IPS DF 4.7 (cell line): ENCODE measurements around the gene WDR38.

Experiments used
- DNase-seq: peaks from one replicate; pipeline ENCODE4 v3.0.0-alpha.2; 2013; ENCODE audit warnings: low spot score; ENCODE audit errors: extremely low read depth

Gene WDR38

DNA sequence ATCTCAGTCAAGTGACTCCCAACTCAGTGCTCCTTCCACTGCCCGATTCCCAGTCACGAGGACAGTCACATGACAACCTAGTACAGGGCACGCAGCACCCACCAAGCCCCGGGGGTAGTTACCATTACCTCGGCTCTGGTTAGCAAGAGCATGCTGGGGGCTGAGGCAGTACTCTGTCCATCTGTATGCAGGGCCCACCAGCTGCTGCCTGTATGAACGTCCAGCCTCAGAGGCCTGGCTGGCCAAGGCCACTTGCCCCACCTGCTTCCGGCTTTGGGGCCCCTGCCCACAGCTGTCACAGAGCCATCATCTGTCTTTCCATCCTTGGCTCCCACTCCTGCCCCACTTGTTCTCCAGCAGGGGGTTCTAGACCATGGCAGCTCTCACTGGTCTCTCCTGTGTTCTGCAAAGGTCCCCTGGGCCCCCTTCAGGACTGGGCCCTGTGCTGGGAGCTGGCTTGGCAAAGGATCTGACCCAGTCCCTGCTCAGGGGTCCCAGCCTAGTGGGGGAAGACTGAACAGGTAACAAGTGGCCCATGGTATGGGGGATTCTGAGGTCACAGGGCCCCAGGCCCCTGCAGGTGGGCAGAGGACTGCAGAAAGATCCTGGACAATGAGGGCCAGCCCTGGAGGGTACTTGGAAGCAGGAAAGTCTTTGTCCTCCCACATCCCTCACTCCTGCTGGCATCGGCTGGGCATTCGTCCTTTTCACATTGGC, 5.2 kb downstream of the WDR38 start:
- DNase-seq, result no peak

DNA sequence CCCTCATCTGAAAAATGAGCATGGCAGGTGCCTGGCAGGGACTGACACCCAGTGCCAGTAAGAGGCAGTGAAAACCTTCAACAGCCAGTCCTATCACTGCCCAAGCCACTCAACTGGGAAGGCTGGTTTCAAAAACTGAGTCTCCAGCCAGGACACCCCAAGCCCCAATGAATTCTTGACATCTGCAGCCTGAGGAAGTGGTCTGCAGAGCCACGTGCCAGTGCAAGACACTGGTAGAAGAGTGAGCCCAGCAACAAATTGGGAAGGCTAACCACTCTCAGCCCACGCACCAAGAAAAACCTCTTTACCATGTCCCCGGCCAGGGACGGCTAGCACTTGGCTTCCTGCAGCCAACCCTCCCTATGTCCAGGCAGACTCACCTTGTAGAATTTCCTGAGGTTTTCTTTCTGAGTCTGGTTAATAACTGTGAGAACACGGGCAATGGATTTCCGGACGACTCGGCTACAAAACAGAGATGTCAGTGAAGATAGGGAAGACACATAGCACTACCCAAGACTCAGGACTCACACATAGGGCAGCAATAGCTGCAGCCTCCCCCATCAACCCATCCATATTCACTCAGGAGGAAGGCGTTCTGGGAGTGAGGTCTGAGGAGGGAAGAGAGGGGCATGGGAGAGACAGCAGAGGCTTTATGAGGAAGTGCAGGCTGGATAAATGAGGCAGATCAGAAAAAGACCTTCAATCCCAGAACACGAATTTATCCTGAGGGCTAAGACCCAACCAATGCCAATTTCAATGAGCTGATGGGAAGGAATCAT, 6.7 kb downstream of the WDR38 start:
- no peak for DNase-seq

DNA sequence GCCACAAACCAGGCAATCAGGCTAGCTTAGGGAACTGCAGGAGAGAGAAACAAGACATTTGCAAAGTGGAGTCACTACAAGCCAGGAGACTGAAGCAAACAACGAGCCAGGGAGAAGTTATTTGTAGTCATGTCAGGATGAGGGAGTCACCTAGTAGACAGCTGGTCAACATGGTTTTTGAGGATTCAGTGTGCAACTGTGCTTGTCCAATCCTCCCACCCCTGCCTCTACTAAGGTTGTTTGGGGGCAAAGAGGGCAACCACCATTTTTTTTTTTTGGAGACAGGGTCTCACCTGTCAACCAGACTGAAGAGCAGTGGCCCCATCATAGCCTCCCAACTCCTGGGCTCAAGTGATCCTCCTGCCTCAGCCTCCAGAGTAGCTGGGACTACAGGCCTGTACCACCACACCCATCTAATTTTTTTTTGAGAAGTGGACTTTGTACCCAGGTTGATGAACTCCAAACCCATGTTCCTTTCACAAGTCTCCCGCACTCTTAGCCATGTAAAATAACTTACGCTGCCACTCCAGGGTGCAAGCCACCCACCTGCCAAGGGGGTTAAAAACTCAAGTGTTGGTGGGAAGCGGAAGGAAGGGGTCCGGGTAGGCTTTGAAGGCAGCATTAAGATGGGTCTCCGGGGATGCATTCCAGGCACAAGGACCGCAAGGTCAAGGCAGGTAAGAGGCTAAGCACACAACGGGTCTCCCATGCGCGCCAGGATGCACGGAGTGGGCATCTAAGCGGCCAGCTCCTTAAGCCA, 7.5 kb downstream of the WDR38 start:
- DNase-seq, result no peak

DNA sequence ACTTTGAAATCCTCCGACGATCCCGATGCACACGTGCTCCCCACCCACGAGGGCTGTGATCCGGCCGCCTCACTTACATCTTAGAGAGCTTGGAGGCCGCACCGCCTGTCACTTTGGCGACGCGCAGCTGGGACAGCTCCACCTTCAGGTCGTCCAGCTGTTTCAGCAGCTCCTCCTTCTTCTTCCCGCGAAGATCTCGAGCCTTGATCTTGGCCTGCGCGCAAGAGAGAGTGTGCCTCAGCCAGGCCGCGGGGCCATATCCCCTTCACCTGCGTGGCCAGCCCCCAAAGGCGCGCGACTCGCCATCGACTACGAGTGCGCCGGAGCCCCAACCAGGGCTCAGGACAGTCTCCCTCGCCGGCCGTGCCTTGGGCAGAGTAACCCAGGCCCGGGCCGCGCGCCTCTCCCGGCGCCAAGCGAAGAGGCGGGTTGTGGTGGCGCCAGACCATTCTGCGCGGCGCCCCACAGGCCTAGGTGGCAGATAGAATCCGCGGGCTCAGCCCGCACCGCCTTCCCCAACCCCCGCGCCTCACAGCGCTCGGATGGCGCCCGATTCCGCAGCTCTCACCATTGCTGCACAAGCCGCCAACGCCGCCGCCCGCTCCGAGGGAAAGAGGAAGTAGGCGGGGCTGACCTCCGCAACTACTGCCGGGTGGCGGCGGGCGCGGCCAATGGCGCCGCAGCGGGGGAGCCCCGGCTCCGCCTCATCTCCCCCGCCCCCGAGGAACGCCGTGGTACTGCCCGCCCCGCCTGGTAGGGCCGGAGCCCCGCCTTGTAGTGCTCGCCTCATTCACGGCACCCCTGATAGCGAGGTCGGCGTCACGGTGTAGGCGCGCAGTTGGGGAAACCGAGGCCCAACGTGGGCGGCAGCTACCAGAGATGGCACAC, 8.3 kb downstream of the WDR38 start, which contains the start of the genes ARPC5L and RPL35:
Gene ARPC5L, plus strand, starts transcription at position 789 of the 888 bp plus-strand sequence. CDS start 7,161 bp downstream, outside the sequence.
Gene RPL35, minus strand, starts transcription at position 616 of the 888 bp plus-strand sequence. Its CDS starts 45 bp downstream, at position 571.
- DNase-seq, result no peak

DNA sequence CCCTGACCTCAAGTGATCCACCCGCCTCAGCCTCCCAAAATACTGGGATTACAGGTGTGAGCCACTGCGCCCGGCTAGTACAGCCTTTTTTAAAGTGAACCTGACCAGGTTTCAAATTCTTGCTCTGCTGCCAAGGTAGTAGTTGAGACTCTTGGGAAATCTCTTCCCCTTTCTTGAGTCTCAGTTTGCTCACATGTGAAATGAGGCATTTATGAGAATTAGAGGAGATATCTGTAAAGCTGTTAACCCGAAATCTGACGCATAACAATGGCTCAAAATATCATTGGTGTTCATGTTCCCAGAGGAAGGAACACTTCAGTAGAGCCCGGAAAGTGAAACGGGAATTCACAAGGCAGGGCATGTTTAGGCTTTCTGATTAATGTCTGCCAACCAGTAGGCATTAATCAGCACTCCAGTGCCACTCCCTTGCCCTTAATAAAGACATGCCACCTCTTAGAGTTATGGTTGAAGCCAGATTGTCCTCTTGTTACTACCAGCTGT, 10.2 kb downstream of the WDR38 start:
- DNase-seq, result no peak

DNA sequence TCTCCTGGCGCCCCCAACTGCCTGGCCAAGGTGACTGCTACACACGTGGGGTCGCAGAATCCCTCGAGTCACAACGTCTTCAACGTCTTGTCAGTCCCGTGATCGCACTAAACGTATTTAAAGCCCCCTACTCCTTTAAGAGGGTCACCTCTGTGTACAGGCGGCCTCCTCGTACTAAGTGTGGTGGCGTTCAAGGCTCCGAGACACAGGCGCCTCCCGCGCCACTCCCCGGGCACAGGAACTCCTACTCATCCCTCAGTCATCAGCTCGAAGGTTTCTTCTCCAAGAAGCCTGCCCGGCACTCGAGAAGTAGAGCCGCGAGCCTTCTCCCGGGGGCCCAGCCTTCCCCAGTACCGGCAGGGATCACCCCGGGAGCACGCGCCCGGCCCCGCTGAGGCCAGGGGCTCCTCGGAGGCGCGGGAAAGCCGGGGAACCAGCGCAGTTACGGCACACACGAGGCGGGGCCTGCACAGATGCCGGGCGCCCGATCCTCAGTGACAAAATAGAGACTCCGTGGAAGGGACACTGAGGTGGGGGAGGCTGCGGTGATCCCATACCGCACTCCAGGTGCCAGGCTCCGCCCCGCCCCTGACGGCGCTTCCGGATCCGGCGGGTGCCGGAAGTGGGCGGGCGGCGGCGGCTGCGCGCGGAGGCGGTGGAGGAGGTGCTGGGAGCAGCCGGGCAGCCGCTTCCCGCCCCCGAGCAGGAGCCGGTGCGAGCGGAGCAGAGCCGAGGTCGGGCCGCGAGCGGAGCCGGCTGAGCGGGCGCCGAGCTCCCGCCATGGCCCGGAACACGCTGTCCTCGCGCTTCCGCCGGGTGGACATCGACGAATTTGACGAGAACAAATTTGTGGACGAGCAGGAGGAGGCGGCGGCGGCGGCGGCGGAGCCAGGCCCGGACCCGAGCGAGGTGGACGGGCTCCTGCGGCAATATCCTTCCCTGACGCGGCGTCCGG, 15.5 kb downstream of the WDR38 start:
- DNase-seq, result no peak

DNA sequence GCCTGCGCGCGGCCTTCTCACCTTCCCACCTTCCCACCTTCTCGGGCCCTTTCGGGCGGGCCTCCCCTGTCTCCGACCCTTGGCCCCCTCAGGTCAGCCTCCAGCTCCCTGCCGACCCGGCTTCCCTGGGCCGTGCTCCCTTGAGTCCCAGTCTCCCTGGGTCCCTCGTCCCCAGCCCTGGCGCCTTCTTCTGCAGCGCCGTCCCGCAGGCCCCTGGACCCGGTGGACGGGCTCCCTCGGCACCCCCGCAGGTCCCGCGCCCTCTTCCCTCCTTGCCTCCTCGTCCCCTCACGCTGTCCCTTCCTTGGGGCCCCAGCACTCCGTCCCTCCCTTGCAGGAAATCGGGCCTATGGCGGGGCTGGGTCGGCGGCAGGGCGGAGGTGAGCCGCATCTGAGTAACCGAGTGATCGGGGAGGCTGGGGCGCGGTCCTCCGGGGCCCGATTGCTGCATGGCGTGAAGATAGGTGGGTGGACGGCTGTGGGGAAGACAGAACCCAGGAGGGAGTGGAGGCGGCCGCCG, 16.3 kb downstream of the WDR38 start:
- no peak for DNase-seq

DNA sequence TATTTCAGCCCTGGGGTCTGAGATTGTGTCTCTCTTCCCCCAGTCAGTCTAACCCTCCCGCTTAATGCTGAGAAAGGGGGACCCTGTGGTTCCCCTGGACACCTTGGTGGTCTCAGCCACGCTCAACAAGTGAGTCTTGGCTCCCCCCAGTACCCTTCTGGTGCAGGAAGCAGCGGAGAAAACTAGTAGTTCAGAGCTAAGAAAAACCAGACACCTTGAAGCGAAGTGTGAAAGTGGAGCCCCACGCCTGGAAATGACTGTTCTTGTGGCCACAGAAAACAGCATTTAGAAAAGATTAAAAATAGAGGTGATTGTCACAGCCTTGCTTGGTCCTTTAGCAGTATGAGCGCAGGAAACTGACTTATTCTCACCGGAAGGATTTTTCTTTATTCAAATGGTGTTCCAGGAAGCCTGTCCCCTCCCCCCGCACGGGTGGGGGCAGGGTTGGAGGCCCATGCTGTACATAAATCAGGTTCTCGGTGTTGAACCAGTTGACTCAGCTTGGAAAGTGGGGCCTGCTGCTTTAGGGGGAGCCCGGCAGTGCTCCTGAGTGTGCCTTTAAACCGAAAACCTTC, 16.8 kb downstream of the WDR38 start:
- no peak for DNase-seq

DNA sequence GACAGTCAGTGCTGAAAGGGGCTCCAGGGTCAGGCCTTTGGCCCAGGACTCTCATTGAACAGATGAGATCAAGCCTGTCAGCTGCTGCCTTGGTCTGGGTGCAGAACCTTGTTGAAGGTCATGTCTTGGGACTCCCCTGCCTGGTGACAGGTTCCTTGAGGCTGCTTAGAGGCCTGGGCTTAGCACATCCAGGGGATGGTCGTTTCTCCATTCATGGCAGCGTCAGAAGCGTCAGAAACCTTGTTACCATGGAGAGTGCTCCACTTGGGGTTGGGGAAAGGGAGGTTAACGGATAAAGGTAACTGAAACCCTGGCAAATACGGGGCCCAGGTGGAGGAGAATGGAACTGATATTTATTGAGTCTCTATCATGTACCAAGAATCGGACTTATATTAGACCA, 17.5 kb downstream of the WDR38 start:
- DNase-seq, result no peak

DNA sequence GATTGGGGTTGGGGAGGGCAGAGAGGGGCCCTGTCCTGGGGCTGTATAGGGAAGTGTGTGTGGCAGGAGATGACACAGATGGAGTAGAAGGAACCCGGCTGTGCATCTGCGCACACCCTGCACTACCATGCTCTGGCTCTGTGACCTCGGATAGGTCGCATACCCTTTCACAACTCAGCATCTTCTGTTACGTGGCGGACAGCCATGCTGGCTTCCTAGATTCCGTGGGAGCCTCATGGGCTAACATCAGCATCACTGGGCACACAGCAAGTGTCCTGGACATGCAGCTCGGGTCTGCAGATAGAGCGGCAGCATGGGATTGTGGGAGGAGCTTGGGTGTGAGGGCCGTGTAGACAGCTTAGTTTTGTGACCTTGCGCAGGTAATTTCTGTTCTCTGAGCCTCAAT, 17.9 kb downstream of the WDR38 start:
- DNase-seq, result no peak

DNA sequence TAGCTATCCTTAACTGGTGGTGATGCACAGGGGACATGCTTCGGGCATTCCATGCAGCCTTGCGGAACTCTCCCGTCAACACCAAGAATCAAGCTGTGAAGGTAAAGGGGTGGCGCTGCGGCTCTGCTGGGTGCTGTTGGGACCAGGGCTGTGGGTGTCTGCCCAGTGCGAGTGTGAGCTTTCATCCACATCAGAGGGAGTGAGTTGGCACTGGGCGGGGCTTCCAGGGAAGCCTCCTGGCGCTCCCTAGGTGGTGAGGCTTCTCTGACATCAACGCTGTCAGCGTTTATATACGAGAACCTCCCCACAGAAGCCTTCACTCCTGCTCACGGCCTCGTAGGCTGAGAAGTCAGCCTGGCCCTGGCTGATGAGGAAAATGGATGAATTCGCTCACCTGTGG, 20.4 kb downstream of the WDR38 start:
- DNase-seq, result no peak

DNA sequence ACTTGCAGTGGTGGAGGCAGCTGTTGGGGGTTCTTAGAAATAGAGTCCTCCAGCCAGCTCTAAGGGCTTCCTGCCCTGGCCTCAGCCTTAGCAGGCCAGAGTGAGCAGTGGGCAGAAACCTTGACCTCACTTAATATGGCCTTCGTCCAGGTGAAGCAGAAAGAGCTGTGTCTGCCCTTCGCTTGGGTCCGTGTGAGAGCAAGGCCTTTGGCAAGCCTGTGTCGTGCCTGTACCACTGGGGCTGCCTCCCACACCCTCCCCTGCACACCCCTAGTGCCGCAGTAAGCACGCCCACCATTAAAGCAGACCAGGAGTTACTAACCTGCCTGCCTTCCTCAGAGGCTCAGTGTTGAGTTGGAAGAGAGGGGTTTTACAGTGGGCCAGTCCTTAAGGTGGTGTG, 22.2 kb downstream of the WDR38 start:
- no peak for DNase-seq

DNA sequence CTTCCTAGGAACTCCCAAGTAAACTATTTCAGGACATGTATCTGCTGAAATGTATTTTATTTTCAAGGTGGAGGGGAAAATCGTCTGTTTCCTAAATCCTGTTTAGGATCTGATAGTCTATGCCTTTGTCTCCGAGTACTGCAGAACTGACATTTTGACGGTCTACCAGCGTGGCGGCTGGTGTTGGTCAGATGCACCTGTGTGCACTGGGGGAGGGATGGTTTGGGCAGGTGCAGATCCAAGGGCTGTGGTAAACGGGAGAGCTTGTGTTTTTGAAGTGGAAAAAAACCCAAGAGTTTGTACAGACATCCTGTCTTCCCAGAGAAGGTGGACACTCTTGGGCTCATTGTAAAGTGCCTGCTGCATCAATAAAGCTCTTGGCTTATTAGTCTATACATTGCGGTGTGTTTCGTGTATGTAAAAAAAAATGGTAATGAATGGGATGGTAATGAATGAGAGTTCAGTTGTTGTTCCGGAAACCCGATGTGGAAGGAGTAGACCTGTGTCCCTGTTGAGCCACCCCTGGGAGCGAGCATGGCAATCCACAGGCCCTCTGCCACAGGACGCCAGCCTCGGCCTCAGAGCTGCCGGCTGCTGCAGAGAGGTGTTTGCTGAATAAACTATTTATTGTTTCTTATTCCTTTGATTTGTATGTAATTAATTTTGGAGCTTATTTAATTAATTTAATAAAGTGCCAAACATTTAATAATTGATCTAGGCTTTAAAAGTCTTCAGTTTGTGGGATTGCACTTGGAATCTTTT, 23.9 kb downstream of the WDR38 start:
- DNase-seq, result no peak

DNA sequence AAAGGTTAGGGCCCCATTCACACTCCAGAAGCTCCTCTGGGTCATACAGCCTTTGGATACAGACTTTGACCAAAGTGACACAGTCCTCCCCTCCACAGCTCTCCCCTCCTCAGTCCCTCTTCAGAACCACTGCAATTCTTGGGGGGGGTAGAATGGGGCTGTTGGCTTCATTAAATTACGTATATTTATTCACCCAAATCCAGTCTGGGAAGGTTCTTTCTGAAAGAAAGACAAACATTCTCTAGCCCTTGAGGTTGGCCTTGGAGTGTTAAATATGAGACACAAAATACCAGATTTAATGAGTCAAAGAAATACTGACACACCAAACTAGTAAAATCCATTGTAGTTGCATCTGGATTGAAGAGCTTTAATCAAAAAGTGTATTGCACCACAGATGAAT, 24.8 kb downstream of the WDR38 start:
- no peak for DNase-seq

DNA sequence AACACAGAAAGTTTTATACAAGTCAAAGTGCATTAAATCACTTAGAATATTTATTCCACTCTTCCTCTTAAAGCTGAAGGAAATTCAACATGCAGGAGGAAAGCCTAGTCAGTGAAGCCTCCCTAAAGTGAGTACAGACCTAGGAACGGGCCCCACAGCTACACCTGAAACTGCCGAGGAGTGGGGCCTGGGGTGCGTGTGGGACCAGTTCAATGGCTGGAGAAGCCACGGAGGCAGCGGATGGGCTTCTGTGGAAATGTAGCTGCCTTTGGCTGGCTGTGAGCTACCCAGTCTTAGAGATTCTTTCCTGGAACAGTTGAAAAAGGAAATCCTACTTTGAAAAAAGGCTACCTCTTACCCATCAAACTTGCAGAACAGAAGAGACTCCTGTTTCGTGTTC, 25.3 kb downstream of the WDR38 start:
- no peak for DNase-seq

DNA sequence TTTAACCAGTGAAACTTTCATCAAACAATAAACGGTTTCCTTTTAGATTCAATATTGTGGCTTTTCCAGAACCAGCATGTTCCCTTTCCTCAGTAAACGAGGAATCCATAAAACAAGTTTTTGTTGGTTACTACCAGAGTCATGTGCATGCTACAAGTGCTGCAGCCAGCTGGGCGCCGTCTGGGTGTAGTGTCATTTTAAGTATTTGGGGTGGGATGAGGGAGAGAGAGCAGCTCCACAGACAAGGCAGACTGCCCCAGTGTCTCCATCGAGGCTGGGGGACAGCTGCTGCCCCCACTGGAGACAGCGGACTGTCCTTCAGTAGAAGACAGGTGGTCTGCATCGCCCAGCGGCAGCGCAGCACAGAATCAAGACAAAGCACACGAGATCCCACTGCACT, 26.0 kb downstream of the WDR38 start:
- no peak for DNase-seq

DNA sequence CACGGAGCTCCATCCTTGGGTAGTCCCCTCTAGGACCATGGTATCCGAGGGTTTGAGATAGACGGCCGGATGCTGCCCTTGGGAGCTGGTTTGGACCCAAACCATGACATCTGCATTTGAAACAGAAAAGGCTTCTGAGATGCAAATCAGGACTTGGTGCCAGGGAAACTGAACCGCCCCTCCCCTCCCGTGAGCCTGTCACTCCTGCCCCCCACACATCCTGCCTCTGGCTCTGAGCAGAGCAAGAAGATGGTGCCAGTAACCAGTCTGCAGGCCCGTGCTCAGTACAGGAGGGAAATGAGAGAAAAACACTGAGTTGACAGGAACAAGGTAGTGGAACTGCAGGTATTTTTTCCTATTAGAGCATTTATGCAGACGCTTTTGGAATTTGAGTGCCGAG, 27.2 kb downstream of the WDR38 start:
- DNase-seq, result no peak

DNA sequence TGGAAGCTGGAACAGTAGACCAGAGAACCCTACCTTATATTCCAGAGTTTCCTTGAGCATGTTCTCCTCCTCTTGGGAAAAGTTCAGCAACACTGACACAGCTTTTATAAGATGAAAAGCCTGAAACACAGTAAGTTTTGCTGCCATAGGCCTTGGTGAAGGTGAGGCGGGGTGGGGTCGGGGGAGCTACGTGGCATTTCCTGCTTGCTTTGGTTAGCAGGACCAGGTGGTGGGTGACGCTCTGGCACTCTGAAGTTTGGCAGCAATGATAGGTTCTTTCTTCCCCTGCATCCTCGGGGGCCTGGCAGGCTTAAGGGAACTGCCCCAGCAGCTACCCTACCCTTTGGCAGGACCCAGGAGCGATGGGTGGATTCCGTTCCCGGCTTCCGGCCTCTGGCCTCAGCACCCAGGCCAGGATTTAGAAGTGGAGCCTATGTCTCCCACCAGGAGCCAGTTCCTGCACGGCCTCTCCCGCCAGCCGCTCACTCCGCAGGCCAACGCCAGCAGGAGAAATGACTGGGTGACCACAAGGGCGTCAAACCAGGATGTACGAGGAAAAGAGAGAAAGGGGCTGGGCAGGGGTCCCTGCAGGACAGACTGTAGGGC, 28.0 kb downstream of the WDR38 start:
- no peak for DNase-seq
